GM19452 (cell line): ENCODE data around the gene CDKN2A.
A peak's percentile ranks its signal among the peaks of the same experiment; 100 is the strongest.

ENCODE experiments used
- ATAC-seq: cut with Tn5 transposase; IDR thresholded peaks from one replicate; pipeline ENCODE4 v1.9.1; 2021; ENCODE audit not compliant: unreplicated experiment

CDKN2A gene

DNA sequence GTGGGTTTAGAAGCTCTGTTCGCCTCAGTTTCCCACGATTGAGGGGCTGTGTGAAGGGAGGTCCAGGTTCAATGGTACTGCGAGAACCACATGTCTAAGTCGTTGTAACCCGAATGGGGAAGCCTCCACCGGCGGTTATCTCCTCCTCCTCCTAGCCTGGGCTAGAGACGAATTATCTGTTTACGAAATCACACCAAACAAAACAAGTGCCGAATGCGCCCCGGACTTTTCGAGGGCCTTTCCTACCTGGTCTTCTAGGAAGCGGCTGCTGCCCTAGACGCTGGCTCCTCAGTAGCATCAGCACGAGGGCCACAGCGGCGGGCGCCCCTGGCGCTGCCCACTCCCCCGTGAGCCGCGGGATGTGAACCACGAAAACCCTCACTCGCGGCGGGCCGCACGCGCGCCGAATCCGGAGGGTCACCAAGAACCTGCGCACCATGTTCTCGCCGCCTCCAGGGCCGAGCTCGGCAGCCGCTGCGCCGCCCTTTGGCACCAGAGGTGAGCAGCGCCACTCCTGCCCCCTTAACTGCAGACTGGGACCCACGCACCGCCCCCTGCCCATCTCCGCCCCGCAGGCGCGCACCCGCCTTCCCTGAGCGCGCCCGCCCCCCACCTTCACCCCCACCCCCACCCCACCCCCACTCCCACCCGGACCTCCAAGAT, at the start of gene CDKN2A:
Gene CDKN2A, minus strand, starts transcription at position 500 of the 663 bp plus-strand sequence.
- peak; percentile 40 for ATAC-seq

DNA sequence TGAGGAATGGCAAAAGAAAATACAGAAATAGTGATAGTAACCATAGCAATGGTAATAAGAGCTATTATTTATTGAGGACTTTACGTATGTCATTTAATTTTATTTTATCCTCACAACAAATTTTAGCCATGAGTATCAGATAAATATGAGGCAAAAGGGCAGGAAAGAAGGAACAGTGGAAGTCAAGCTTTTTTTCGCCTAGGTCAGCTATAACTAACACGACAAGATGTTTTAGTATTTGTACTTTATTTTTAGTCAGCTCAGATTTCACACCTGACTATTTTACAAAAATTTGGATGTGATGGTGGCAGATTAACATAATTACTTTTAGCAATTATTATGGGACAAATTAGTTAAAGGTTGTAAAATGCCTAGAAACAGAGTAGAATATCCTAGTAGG, 49.7 kb upstream of the CDKN2A start:
- ATAC-seq, result no peak

DNA sequence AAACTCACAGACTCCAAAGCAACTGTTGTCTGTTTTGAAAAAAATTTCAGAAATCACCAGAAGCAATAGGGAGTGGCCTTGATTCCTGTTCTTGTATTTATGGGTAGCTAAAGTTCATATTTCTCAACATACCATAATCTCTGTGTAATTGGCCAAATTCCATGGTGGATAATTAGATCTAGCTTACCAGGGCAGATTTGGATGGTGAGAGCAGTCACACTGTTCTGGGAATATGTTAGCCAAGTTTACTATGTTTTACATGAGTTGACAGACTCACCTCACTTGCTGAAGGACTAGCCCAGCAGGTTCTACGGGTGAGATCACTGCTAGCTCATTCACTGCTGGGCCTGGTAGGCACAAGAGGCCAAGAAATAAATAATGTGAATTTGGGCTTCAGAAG, 47.6 kb upstream of the CDKN2A start:
- no peak for ATAC-seq

DNA sequence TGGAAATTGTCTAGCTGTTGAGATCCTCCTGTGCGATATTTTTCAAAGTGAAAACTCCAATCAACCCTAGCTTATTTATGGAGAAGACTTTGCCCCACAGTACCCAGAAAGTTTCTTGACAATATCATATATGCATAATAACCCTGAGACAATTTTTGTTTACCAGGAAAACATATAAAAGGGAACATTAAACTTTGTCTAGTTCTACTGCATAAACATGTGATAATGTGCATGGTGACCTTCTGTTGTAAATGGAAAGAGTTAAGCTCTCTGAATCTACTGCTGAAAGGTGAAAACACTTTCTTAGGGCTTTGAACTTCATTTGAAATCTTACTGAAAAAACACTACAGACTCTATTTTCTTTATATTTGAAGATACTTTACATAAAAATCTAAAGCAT, 47.2 kb upstream of the CDKN2A start:
- ATAC-seq, result no peak

DNA sequence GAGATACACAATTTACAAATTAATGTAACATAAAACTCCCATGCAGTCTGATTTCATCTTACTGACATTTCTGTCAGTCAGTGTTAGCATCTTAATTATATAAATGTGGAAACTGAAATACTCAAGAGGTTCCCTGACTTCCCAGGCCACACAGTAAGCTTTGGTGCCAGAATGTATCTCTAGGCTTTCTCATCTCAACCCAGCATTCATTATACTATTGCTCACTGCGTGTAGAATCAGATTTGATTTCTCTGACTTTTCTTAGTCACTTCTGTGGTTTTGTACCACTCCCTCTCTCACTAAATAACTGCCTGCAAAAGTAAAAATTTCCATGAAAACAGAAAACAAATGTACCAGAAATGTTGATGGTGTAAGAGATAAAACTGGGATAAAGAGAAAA, 46.6 kb upstream of the CDKN2A start:
- no peak for ATAC-seq

DNA sequence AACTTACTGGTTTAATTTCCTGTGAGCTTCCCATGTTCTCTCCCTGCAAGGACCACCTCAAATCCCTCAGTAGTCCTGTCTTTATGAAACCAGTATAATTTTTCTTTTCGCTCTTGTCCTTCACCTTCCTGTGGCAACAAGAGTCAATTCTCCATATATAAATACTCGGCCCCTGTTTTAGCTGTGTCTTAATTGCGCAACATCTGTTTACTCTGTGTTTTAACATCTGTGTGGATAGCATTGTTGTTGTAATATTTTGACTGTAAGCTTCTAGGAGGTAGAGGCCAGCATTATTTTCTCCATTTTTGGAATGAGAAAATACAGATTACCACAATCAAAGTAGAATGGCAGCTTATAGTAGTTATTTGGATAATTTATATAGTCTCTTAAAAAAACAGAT, 45.1 kb upstream of the CDKN2A start:
- ATAC-seq, result no peak

DNA sequence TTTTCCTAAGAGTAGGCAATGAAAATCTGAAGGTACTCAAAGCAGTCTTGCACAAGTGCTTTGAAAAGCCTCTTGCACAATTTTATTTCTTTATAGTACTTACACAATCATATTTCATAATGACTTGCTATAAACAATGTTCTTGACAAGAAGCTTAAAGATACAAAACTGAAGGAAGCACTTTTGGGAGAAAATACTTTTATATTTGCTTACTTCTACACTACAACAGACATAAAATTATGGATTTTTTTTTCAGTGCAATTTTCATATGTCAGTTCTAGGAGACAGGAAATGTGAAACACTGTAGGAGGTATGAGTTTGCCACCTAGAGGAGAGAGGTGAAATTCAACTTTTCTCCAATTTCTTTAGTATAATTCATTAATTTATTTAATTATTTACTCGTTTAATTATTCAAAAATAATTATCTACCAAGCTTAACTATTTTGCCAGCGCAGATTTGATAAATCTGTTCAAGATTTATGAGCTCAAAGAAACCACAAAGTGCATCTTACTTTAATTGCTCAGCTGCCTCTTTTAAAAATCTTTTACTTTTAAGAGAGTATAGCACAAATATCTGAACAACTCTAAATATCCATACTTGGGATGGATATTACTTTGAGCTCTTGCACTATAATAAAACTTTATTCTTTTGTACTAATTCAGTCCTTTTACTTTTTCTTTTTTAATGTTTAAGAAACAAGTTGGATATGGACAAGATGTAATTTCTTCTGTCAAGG, 43.9 kb upstream of the CDKN2A start:
- no peak for ATAC-seq

DNA sequence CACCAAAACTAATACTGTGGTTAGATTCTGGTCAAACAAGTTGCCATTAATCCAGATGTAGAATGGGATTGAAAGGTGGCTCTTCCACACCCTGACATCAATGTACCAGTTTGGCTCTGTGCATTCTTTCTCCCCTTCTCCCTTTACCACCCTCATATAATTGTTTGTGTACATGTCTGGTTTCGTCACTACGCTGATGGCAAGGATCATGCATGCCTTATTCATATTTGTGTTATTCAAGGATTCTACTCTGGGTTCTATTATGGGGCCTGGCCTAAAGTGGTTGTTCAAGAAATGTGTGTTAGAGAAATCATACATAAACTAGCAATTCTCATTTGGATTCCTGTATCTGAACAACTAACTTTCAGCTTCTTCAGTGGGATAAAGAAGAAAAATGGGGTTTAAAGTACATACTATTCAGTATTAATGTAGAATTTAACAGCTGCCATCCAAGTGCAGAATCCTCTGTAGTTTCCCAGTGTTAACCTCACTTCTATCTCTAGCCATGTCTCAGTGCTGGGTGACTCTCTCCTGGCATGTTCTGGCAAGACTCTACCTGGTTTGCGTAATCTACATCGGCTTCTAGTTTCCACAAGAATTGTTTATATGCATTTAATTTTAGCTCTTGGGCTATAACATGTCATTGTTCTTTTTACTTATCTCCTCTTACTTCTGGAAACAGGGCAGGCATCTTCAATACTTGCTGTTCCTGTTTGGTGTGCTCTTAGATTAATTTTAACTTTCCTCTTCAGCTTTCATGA, 42.9 kb upstream of the CDKN2A start:
- ATAC-seq, result no peak

DNA sequence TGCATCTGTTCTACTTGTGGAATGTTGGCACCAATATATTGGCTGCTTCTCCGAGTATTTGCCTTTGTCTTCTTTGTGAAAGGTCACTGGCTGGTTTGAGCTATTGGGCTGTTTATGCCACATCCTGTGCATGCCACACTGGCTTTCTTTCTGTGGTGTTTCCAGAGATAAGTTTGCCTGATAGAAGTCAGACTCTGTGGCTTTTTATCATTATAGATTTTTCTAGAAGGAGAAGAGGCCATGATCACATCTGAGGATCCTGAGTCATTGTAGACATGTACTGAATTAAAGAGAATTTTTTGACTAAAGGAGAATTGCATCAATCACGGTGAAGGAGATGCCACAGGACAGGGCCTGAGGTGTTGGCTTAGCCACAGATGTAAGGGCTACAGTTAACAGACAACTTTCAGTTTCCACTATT, 41.4 kb upstream of the CDKN2A start:
- no peak for ATAC-seq

DNA sequence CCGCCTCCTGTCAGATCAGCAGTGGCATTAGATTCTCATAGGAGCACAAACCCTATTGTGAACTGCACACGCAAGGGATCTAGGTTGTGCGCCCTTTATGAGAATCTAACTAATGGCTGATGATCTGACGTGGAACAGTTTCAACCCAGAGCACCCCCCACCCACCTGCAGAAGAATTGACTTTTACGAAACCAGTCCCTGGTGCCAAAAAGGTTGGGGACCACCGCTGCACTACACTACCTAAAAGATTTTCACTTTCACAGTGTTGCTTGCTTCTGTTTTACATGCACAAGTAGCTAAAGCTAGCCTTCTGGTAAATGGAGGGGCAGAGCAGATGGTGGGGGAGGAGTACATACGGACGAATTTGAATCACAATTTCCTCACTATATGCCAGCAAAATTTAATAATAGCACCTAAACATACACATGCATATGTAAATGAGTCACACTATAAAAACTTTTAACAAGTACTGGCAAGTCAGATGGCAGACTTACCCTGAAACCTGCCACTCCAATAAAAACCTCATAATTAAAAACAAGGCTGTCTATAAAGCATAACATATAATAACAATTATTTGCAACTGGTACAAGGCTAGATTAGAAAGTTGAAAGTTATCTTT, 38.9 kb upstream of the CDKN2A start:
- ATAC-seq, result no peak

DNA sequence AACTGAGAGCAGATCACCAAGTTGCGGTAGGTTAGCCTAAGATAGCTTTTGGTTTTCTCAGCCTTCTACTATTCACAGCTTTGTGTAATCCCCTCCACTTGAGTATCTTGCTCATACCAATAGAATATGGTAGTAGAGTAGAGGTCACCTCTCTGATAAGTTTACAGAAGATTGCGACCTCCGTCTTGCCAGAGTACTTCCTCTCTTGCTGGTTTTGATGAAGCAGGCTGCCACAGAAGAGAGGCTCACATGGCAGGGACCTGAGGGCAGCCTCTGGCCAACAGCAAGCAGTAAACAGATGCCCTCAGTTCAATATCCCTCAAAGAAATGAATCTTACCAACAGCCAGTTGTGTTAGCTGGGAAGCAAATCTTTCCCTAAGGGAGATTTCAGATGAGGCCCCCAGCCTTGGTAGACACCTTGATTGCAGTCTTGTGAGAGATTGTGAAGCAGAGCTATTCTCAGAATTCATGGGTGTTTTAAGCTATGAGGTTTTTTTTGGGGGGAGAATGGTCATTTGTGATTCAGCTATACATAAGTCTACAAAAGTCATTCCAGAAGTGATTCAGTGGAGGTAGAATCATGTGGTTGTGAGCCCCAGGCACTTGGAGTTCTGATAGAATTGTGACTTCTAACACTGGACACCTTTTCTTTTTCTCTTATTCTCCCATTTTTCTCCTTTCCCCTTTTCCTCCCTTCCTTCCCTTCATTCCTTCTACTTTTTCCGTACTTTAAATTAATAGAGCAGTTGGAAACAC, 37.6 kb upstream of the CDKN2A start:
- no peak for ATAC-seq

DNA sequence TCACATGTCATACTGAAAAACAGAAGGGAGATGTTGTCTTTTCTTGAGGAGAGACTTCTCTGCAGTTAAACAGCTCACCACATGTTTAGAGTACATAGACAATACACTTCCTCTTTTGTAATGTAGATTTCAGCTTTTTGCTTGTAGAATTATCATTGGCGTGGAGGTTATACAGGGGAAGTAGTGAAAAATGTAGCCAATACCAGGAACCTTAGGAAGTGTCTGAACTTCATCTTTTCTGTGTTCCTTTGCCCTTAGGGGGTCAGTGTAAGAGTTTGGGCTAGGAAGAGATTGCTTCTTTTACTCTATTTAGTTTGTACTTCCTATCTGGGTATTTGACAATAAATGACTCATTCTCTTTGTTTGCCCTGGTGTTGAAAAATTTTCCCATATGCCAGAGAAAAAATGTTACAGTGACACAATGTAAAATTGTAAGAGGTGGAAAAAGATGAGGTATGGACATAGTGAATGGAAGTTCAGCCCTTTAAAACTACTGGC, 36.0 kb upstream of the CDKN2A start:
- ATAC-seq, result peak; percentile 74

DNA sequence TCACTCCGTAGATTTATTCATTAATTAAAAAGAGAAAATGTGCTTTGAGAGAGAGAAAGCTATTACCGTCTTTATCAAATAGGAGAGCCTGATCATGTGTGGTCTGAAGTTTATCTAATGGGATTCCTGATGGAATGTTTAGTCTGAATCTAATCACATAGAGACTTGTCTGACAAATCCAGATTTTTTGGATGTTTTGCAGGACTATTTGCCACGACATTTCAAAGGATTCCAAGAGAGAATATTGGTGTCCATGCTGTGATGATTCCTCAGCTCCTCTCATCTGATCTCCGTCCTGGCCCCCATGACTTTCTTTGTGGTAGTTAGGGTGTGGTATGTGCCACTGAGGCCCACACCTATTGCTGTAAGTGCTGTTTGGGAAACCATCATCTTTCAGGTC, 35.0 kb upstream of the CDKN2A start:
- ATAC-seq, result no peak

DNA sequence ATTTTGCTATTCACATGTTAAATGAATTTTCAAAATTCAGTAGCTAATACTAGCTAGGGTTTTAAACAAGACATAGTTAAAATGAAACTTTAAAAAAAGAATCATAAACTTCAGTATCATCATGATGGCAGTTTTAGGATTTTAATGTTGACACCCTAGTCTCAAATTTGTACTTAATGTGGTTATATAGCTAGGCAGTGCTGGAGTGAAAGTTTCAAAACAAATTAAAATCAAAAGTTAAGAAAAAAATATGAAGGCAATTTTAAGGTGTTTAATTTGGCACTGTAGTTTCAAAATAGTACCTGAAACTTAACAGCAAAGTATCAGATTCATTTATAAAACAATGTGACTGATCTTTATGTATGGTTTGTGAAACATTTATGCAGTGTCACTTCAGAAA, 34.2 kb upstream of the CDKN2A start:
- no peak for ATAC-seq

DNA sequence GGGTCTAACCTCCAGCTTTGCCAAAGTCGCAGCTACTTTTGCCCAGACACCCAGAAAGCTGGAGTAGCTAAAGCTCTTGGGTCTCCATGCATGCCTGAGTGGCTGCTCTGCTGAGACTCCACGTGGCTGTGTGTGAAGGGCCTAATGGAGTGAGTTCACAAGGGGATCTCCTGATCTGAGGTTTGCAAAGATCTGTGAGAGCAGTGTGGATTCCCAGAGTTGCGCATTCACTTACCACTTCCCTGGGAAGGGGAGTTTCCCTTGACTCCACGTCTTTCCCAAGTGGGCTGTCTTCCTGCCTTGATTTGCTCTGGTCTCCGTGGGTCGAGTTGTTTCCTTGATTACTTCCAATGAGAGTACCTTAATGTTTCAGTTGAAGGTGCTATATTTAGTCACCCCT, 32.5 kb upstream of the CDKN2A start:
- no peak for ATAC-seq

DNA sequence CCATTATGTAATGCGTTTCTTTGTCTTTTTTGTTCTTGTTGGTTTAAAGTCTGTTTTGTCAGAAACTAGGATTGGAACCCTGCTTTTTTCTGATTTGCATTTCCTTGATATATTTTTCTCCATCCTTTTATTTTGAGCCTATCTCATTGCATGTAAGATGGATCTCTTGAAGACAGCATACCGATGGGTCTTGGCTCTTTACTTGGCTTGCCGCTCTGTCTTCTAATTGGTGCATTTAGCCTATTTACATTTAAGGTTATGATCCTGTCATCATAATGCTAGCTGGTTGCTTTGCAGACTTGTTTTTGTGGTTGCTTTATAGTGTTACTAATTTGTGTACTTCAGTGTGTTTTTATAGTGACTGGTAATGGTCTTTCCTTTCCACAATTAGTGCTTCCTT, 28.2 kb upstream of the CDKN2A start:
- no peak for ATAC-seq

DNA sequence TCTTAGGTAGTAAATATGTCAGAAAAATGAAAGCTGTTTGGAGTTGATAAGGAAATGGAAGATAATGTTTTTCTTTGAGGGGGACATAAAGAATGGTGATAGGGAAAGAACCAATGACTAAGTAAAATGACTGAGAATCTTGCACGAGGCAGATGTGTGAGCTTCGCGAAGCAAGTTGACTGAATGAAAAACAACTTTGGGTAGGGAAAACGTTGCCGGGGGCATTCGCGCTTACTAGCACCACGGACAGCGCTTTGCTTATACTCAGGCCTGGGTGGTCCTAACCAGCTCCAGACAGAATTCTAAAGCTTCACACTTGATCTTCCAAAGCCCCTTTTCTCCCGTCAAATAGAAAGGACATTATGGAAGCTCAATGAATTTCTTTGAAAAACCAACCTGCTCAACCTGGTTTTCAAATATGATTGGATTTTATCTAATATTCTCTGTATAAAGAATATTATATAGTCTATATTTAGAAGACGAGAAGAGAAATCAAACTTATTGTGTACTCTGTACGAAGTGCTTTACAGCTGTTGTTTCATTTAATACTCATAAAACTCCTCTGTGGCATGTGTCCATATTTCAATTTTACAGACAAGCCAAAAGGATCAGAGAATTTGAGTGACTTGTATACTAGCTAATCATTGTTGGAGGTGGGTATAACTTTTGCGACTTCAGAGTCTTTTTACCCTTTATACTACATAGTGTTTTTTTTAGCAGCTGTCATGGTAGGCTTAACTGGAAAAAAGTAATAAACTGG, 16.9 kb upstream of the CDKN2A start:
- no peak for ATAC-seq

DNA sequence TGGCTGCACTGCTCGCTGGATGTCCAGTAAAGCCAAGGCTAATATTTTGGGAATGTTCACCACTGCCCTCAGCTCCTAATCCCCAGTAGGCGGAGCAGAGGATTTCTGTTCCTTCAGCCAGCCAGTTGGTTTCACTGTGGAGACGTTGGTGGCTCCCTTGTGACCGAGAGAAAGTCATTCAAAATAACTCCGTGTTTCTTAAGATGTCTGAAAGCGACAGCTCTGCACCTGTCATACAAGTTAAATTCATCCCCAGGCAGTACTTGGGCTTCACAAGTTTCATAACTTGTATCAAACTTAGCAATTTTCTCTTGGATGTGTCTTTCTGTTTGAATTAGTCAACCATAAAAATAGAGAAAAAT, 15.3 kb upstream of the CDKN2A start:
- peak; percentile 42 for ATAC-seq

DNA sequence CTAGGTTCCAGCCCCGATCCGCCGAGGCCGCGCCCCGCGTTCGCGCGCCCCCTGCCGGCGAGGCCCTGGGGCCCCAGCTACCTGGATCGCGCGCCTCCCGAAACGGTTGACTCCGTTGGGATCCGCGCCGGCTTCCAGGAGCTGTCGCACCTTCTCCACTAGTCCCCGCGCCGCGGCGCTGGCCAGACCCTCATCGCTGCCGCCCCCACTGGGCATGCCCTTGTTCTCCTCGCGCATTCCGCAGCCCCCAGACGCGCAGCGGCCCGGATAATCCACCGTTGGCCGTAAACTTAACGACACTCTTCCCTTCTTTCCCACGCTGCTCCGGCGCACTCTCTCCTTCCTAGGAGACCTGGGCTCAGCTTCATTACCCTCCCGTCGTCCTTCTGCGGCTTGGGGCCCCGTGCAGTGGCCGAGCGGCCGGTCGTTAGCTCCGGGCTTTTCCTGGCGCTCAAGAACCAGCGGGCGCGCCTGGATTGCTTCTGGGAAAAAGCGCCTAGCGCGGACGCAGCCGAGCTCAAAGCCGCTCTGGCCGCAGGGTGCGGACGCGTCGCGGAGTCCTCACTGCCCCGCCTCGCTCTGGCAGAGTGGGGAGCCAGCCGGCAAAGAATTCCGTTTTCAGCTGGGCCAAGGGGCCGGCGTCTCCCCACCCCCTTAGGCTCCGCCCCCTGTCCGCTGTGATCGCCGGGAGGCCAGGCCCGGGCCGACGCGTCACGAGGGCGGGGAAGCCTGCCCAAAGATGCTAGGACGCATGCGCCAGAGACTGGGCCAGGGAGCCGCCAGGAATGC, 14.7 kb upstream of the CDKN2A start, which contains the start of gene CDKN2B:
Gene CDKN2B, minus strand, starts transcription at position 589 of the 789 bp plus-strand sequence. Its CDS starts 352 bp downstream, at position 237.
- peak; percentile 90 for ATAC-seq
